ENCODE data around the gene SLC2A14. TPM values are rescaled to one million over a fixed set of nuclear protein-coding genes. Genes with fewer than 3 reads are reported as not detected.
A peak's percentile ranks its signal among the peaks of the same experiment; 100 is the strongest.
"Not testable (repeated sequence)": the region's sequence is repeated elsewhere in the genome, so short reads cannot be mapped to it uniquely, and the experiment has no call there.

SLC2A14 gene
- total RNA-seq, 1 donor from 2014 or later, result 2.8 TPM

DNA sequence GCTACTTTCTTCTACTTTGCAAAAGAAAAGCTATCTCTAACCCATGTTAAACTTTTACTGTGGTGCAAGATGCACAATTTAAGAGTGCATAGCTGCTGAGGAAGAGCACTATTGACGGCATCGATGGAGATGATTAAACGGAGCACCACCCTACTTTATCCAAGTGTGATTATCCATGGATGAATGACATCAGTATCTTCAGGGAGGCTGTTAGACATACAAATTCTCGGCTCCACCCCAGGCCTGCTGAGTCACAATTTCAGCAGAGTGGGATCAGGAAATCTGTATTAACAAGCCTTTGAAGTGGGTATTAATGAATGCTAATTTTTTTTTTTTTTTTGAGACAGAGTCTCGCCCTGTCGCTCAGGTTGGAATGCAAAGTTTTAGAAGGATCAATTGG is 16.2 kb downstream of the SLC2A14 start:
- Histone ChIP-seq H3K9me3 (ENCODE audit: insufficient read depth, low read depth, low read length) (no peaks in the 10 kb centered on the region), H3K27me3 (ENCODE audit: insufficient read depth, low read length) (no peaks in the 10 kb centered on the region), H3K79me2 (ENCODE audit: insufficient read depth, low read length) (no peaks in the 10 kb centered on the region), H2AFZ (ENCODE audit: low read depth, low read length) (no peak overlapping the region), H3K9ac (ENCODE audit: low read length) (no peak overlapping the region), H4K20me1 (ENCODE audit: insufficient read depth, low read length) (no peaks in the 10 kb centered on the region), H3K4me3 (ENCODE audit: insufficient read depth, low read depth, low read length) (no peak overlapping the region), H3K4me1 (ENCODE audit: insufficient read depth, low read length) (peaks cover 23% of the 10 kb centered on the region), H3K4me2 (ENCODE audit: low read length) (no peak overlapping the region), H3K36me3 (ENCODE audit: insufficient read depth, low read length) (no peaks in the 10 kb centered on the region), H3K27ac (ENCODE audit: low read depth, low read length) (no peak overlapping the region)
- Mint-ChIP-seq H3K27ac (ENCODE audit: unreplicated experiment) (peak overlapping the region; percentile 60), H3K9me3 (ENCODE audit: unreplicated experiment) (no peaks in the 10 kb centered on the region), H3K4me3 (ENCODE audit: unreplicated experiment) (no peak overlapping the region), H3K36me3 (ENCODE audit: low read depth, unreplicated experiment) (peaks cover 2% of the 10 kb centered on the region), H3K4me1 (ENCODE audit: low read depth, unreplicated experiment) (peaks cover 39% of the 10 kb centered on the region), H3K27me3 (ENCODE audit: low read depth, unreplicated experiment) (no peaks in the 10 kb centered on the region)
- DNase-seq (ENCODE audit: low read depth) (peak; percentile 45), FAIRE-seq (peak; percentile 32)
- no peak for TF ChIP-seq EZH2 (IDR thresholded peaks at IDR 0.05; ENCODE audit: insufficient read depth, low read length)
- TF ChIP-seq, protein P1, sequence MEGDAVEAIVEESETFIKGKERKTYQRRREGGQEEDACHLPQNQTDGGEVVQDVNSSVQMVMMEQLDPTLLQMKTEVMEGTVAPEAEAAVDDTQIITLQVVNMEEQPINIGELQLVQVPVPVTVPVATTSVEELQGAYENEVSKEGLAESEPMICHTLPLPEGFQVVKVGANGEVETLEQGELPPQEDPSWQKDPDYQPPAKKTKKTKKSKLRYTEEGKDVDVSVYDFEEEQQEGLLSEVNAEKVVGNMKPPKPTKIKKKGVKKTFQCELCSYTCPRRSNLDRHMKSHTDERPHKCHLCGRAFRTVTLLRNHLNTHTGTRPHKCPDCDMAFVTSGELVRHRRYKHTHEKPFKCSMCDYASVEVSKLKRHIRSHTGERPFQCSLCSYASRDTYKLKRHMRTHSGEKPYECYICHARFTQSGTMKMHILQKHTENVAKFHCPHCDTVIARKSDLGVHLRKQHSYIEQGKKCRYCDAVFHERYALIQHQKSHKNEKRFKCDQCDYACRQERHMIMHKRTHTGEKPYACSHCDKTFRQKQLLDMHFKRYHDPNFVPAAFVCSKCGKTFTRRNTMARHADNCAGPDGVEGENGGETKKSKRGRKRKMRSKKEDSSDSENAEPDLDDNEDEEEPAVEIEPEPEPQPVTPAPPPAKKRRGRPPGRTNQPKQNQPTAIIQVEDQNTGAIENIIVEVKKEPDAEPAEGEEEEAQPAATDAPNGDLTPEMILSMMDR (IDR thresholded peaks at IDR 0.05; ENCODE audit: insufficient read depth, low read depth, low read length), result no peak

DNA sequence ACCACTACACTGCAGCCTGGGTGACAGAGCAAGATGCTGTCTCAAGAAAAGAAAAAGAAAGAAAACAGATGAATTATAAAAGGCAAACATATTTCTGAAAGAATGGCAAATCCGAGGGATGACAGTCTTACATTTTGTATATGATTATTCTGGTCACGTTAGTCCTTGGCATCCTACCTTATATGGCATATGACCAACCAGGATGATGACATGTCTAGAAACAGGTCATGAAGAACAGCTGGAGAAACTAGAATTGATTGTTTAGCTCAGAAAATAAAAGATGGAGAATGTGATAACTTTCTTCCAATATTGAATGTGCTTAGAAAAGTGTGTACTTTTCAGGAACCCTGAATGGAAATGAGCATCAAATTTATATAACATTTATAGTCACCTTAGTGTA is 19.2 kb downstream of the SLC2A14 start:
- no peak for TF ChIP-seq EZH2 (IDR thresholded peaks at IDR 0.05; ENCODE audit: insufficient read depth, low read length)
- TF ChIP-seq, protein P1 (IDR thresholded peaks at IDR 0.05; ENCODE audit: insufficient read depth, low read depth, low read length), result no peak
- Histone ChIP-seq H2AFZ (ENCODE audit: low read depth, low read length) (no peak overlapping the region), H4K20me1 (ENCODE audit: insufficient read depth, low read length) (no peaks in the 10 kb centered on the region), H3K27ac (ENCODE audit: low read depth, low read length) (no peak overlapping the region), H3K36me3 (ENCODE audit: insufficient read depth, low read length) (no peaks in the 10 kb centered on the region), H3K4me3 (ENCODE audit: insufficient read depth, low read depth, low read length) (no peak overlapping the region), H3K79me2 (ENCODE audit: insufficient read depth, low read length) (no peaks in the 10 kb centered on the region), H3K9me3 (ENCODE audit: insufficient read depth, low read depth, low read length) (no peaks in the 10 kb centered on the region), H3K4me2 (ENCODE audit: low read length) (no peak overlapping the region), H3K27me3 (ENCODE audit: insufficient read depth, low read length) (no peaks in the 10 kb centered on the region), H3K4me1 (ENCODE audit: insufficient read depth, low read length) (peaks cover 7% of the 10 kb centered on the region), H3K9ac (ENCODE audit: low read length) (no peak overlapping the region)
- no peak for FAIRE-seq
- H3K36me3 Mint-ChIP-seq (ENCODE audit: low read depth, unreplicated experiment), result peaks cover 2% of the 10 kb centered on the region
- no peak overlapping the region for H3K4me3 Mint-ChIP-seq (ENCODE audit: unreplicated experiment)
- no peaks in the 10 kb centered on the region for H3K27me3 Mint-ChIP-seq (ENCODE audit: low read depth, unreplicated experiment)
- peaks cover 24% of the 10 kb centered on the region for H3K4me1 Mint-ChIP-seq (ENCODE audit: low read depth, unreplicated experiment)
- peak overlapping the region; percentile 6 for H3K27ac Mint-ChIP-seq (ENCODE audit: unreplicated experiment)
- no peak for DNase-seq (ENCODE audit: low read depth)
- H3K9me3 Mint-ChIP-seq (ENCODE audit: unreplicated experiment), result no peaks in the 10 kb centered on the region

DNA sequence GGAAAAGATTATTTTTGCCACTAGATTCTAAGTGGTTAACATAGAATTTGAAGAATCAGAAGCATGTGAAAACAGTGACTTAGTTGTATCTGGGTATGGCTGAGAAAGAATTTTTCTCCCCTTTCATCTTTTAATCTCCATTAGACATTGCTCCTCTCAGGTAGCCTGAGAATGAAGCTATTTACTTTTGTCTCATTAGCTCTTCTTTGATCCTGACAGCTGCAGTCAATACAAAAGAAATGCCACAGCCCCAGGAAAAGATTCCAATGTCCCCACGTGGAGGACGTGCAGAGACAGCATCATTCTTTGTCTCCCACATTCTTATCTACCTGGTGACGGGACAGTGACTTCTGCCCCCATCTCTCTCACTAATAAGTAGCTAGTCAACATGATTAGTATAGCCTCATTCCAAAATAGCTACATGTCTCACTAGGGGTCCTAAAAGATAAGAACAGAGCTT is 21.1 kb downstream of the SLC2A14 start:
- peak; percentile 32 for DNase-seq (ENCODE audit: low read depth)
- H3K9ac ChIP-seq (ENCODE audit: low read length); H3K4me1 ChIP-seq (ENCODE audit: insufficient read depth, low read length); H3K4me2 ChIP-seq (ENCODE audit: low read length); H4K20me1 ChIP-seq (ENCODE audit: insufficient read depth, low read length); H3K9me3 ChIP-seq (ENCODE audit: insufficient read depth, low read depth, low read length); H3K4me3 ChIP-seq (ENCODE audit: insufficient read depth, low read depth, low read length); H3K27me3 ChIP-seq (ENCODE audit: insufficient read depth, low read length); H2AFZ ChIP-seq (ENCODE audit: low read depth, low read length); H3K9me3 Mint-ChIP-seq (ENCODE audit: unreplicated experiment); H3K27ac ChIP-seq (ENCODE audit: low read depth, low read length); FAIRE-seq; H3K27me3 Mint-ChIP-seq (ENCODE audit: low read depth, unreplicated experiment); H3K36me3 ChIP-seq (ENCODE audit: insufficient read depth, low read length); H3K36me3 Mint-ChIP-seq (ENCODE audit: low read depth, unreplicated experiment); H3K79me2 ChIP-seq (ENCODE audit: insufficient read depth, low read length): not testable (repeated sequence)
- Mint-ChIP-seq H3K27ac (ENCODE audit: unreplicated experiment) (peak overlapping the region; percentile 49), H3K4me3 (ENCODE audit: unreplicated experiment) (peak overlapping the region; percentile 0), H3K4me1 (ENCODE audit: low read depth, unreplicated experiment) (peaks cover 31% of the 10 kb centered on the region)

DNA sequence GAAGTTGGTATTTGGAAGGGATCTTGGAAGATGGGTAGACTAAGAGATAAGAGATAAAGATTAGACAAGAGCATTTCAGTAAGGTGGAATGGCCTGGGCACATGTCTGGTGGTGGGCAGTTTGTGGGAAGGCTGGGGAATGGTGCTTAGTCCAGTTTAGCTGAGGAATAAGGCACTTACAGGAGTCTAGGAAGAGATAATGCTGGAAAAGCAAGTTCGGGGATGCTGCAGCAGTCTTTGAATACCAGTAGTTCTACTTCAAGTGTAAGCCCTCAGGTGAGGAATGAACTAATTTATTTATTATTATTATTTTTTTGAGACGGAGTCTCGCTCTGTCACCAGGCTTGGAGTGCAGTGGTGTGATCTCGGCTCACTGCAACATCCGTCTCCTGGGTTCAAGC is 22.6 kb downstream of the SLC2A14 start:
- not testable (repeated sequence) for H3K4me1 ChIP-seq (ENCODE audit: insufficient read depth, low read length); H3K36me3 ChIP-seq (ENCODE audit: insufficient read depth, low read length); H4K20me1 ChIP-seq (ENCODE audit: insufficient read depth, low read length); FAIRE-seq; DNase-seq (ENCODE audit: low read depth); H3K27me3 ChIP-seq (ENCODE audit: insufficient read depth, low read length); H3K4me3 ChIP-seq (ENCODE audit: insufficient read depth, low read depth, low read length); H3K27ac ChIP-seq (ENCODE audit: low read depth, low read length); H3K9me3 ChIP-seq (ENCODE audit: insufficient read depth, low read depth, low read length); H3K27me3 Mint-ChIP-seq (ENCODE audit: low read depth, unreplicated experiment); H3K4me3 Mint-ChIP-seq (ENCODE audit: unreplicated experiment); H3K9me3 Mint-ChIP-seq (ENCODE audit: unreplicated experiment); H3K4me2 ChIP-seq (ENCODE audit: low read length); H3K9ac ChIP-seq (ENCODE audit: low read length); H3K36me3 Mint-ChIP-seq (ENCODE audit: low read depth, unreplicated experiment); H3K79me2 ChIP-seq (ENCODE audit: insufficient read depth, low read length); H2AFZ ChIP-seq (ENCODE audit: low read depth, low read length)
- peak overlapping the region; percentile 78 for H3K27ac Mint-ChIP-seq (ENCODE audit: unreplicated experiment)
- peaks cover 26% of the 10 kb centered on the region for H3K4me1 Mint-ChIP-seq (ENCODE audit: low read depth, unreplicated experiment)

DNA sequence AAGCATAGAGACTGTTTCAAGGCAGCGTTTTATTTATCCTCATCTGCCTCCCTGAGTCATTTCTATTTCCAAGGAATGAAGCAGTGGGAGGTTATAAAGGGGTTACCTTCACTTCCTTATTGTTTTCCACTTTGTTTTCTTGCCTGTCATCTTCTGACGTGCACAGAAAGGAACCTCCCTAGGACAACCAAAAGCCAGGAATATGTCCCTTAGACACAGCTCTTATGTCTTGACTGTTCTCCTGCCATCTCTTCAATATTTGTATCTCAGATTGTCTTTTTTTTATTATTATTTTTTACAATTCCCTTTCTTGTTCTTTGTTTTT is 24.7 kb downstream of the SLC2A14 start:
- H3K79me2 ChIP-seq (ENCODE audit: insufficient read depth, low read length); H3K27me3 ChIP-seq (ENCODE audit: insufficient read depth, low read length); FAIRE-seq: not testable (repeated sequence)

More for the DNA sequence above, 24.7 kb downstream of the SLC2A14 start:
- not testable (repeated sequence) for DNase-seq (ENCODE audit: low read depth); H3K4me2 ChIP-seq (ENCODE audit: low read length); H3K4me3 ChIP-seq (ENCODE audit: insufficient read depth, low read depth, low read length); H3K9ac ChIP-seq (ENCODE audit: low read length); H3K9me3 ChIP-seq (ENCODE audit: insufficient read depth, low read depth, low read length); H4K20me1 ChIP-seq (ENCODE audit: insufficient read depth, low read length); H3K36me3 Mint-ChIP-seq (ENCODE audit: low read depth, unreplicated experiment); H3K27ac ChIP-seq (ENCODE audit: low read depth, low read length); H3K4me1 ChIP-seq (ENCODE audit: insufficient read depth, low read length); H2AFZ ChIP-seq (ENCODE audit: low read depth, low read length); H3K9me3 Mint-ChIP-seq (ENCODE audit: unreplicated experiment); H3K36me3 ChIP-seq (ENCODE audit: insufficient read depth, low read length); H3K27me3 Mint-ChIP-seq (ENCODE audit: low read depth, unreplicated experiment); H3K4me3 Mint-ChIP-seq (ENCODE audit: unreplicated experiment)
- H3K4me1 Mint-ChIP-seq (ENCODE audit: low read depth, unreplicated experiment), result peaks cover 26% of the 10 kb centered on the region
- H3K27ac Mint-ChIP-seq (ENCODE audit: unreplicated experiment), result peak overlapping the region; percentile 77
